ENCODE data around the gene CACNA1G. TPM values are rescaled to one million over a fixed set of nuclear protein-coding genes. Genes with fewer than 3 reads are reported as not detected.
A peak's percentile ranks its signal among the peaks of the same experiment; 100 is the strongest.

CACNA1G gene
- total RNA-seq, 2 experiments from 2014 or later: not detected

- H3K36me3 Mint-ChIP-seq: no peaks in the 10 kb centered on the region
- peaks cover 17% of the 10 kb centered on the region for H3K4me1 Mint-ChIP-seq
- H3K27ac Mint-ChIP-seq: no peak overlapping the region
- no peak overlapping the region for H3K4me3 Mint-ChIP-seq
- no peak for DNase-seq
- CTCF ChIA-PET: interaction anchor here (1.0 to 3.2 kb wide), 3 partner anchors 12 to 81 kb away, joined by 3 to 15 read pairs (median 3); no protein-coding TSS in a partner anchor
- no peaks in the 10 kb centered on the region for H3K9me3 Mint-ChIP-seq (ENCODE audit: low read depth)
- H3K27me3 Mint-ChIP-seq: peaks cover 9% of the 10 kb centered on the region
- ATAC-seq: no peak
These were observed 15.2 kb upstream of the CACNA1G start for GRCh38 chr17:50545311-50545710.

- Mint-ChIP-seq H3K36me3 (no peaks in the 10 kb centered on the region), H3K9me3 (ENCODE audit: low read depth) (no peaks in the 10 kb centered on the region), H3K4me3 (peak overlapping the region; percentile 75), H3K27me3 (peaks cover 9% of the 10 kb centered on the region), H3K27ac (no peak overlapping the region), H3K4me1 (peaks cover 16% of the 10 kb centered on the region)
- ATAC-seq: no peak
- CTCF ChIA-PET: interaction anchor here (0.5 to 3.2 kb wide), 16 partner anchors 11 to 233 kb away, joined by 3 to 15 read pairs (median 4); partner anchors contain the start of genes CACNA1G, LRRC59 and RSAD1
- DNase-seq: no peak
These were observed 13.8 kb upstream of the CACNA1G start for GRCh38 chr17:50546701-50547034.

- Mint-ChIP-seq H3K27ac (peak within 1 kb of the TSS; percentile 76), H3K9me3 (ENCODE audit: low read depth) (no peaks in the 10 kb centered on the region), H3K4me3 (peak within 1 kb of the TSS; percentile 75), H3K27me3 (peaks cover 9% of the 10 kb centered on the region), H3K4me1 (peaks cover 15% of the 10 kb centered on the region), H3K36me3 (no peaks in the 10 kb centered on the region)
- CTCF ChIA-PET: interaction anchor here (0.6 to 3.2 kb wide), 15 partner anchors 12 to 232 kb away, joined by 3 to 15 read pairs (median 4); partner anchors contain the start of genes CACNA1G, LRRC59 and RSAD1
- ATAC-seq: peak; percentile 94
- peak; percentile 94 for DNase-seq
These were observed 13.3 kb upstream of the CACNA1G start, which contains the start of gene SPATA20 for GRCh38 chr17:50547035-50547735. SPATA20 (plus strand) TSS chr17:50547174; CDS start chr17:50547209, 35 bp downstream.

DNA sequence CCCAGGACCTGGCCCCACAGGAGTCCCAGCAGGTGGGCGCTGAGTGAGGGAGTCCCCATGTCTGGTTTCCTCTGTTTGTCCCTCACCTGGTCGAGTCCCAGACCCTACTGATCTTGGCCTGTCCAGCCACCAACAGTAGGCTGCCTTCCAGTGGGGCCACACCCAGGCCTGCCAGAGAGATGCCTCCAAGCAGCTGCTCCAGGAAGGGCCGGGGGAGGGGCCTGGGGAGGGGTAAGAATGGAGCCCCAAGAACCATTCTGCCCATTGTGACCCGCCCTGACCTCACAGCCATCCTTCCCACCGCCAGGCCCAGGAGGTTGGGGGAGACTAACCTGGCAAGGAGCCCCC lies 12.8 kb upstream of the CACNA1G start:
- no peak for ATAC-seq
- no peak for DNase-seq
- Mint-ChIP-seq H3K9me3 (ENCODE audit: low read depth) (no peaks in the 10 kb centered on the region), H3K27ac (peak overlapping the region; percentile 76), H3K27me3 (peaks cover 9% of the 10 kb centered on the region), H3K4me1 (peaks cover 9% of the 10 kb centered on the region), H3K36me3 (no peaks in the 10 kb centered on the region), H3K4me3 (peak overlapping the region; percentile 75)
- CTCF ChIA-PET: interaction anchor here (1.0 to 3.2 kb wide), 7 partner anchors 13 to 304 kb away, joined by 3 to 15 read pairs (median 8); partner anchors contain the start of gene CACNA1G

- Mint-ChIP-seq H3K27me3 (peaks cover 9% of the 10 kb centered on the region), H3K27ac (no peak overlapping the region), H3K4me1 (peaks cover 8% of the 10 kb centered on the region), H3K4me3 (no peak overlapping the region), H3K9me3 (ENCODE audit: low read depth) (no peaks in the 10 kb centered on the region), H3K36me3 (no peaks in the 10 kb centered on the region)
- DNase-seq: no peak
- CTCF ChIA-PET: interaction anchor here (1.1 to 3.3 kb wide), 3 partner anchors 13 to 303 kb away, joined by 3 to 20 read pairs (median 4); no protein-coding TSS in a partner anchor
- ATAC-seq: no peak
These were observed 11.7 kb upstream of the CACNA1G start for GRCh38 chr17:50548831-50549230.

GRCh38 chr17:50549256-50549941 lies 11.1 kb upstream of the CACNA1G start:
- ATAC-seq (no peak), DNase-seq (no peak)
- Mint-ChIP-seq H3K36me3 (no peaks in the 10 kb centered on the region), H3K4me3 (no peak overlapping the region), H3K9me3 (ENCODE audit: low read depth) (no peaks in the 10 kb centered on the region), H3K27ac (no peak overlapping the region), H3K27me3 (peaks cover 9% of the 10 kb centered on the region), H3K4me1 (peaks cover 8% of the 10 kb centered on the region)
- CTCF ChIA-PET: interaction anchor here (1.1 to 3.3 kb wide), 3 partner anchors 13 to 303 kb away, joined by 3 to 20 read pairs (median 4); no protein-coding TSS in a partner anchor

DNA sequence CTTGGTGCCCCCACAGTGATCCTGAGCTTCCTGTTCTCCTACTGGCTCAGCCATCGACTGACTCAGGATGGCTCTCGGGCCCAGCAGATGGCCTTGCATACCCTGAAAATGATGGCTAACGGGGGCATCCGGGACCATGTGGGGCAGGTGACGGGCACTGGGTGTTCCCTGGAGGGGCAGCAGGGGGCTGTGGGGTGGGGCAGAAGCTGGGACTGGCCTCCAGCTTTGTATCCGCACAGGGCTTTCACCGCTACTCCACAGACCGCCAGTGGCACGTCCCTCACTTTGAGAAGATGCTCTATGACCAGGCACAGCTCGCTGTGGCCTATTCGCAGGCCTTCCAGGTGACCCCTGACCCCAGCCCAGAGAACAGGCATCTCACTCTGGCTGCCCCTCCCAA lies 10.5 kb upstream of the CACNA1G start:
- H3K9me3 Mint-ChIP-seq (ENCODE audit: low read depth): no peaks in the 10 kb centered on the region
- peaks cover 8% of the 10 kb centered on the region for H3K4me1 Mint-ChIP-seq
- H3K27me3 Mint-ChIP-seq: peaks cover 9% of the 10 kb centered on the region
- no peak for ATAC-seq
- no peaks in the 10 kb centered on the region for H3K36me3 Mint-ChIP-seq
- no peak overlapping the region for H3K4me3 Mint-ChIP-seq
- CTCF ChIA-PET: interaction anchor here (1.1 to 3.3 kb wide), 2 partner anchors 12 to 77 kb away, joined by 4 to 20 read pairs; no protein-coding TSS in a partner anchor
- H3K27ac Mint-ChIP-seq: no peak overlapping the region
- DNase-seq: no peak

DNA sequence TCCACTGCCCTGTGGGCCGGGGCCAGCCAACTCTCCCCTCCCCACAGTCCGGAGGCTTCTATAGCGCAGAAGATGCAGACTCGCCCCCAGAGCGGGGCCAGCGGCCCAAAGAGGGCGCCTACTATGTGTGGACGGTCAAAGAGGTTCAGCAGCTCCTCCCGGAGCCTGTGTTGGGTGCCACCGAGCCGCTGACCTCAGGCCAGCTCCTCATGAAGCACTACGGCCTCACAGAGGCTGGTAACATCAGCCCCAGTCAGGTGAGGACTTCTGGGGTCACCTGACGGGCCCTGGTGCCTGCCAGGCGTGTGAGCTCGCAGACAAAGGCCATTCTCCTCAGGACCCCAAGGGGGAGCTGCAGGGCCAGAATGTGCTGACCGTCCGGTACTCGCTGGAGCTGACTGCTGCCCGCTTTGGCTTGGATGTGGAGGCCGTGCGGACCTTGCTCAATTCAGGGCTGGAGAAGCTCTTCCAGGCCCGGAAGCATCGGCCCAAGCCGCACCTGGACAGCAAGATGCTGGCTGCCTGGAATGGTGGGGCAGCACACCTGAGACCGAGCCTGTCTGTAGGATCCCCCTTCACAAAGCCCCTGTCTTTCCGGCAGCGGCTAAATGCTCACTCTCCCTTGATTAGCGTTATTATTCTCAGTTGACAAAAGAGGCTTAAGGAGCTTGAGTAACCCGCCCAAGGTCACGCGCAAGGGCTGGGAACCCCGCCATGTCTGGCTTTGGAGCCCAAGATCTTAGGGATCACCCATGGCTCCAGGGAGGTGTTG lies 9.7 kb upstream of the CACNA1G start:
- Mint-ChIP-seq H3K36me3 (no peaks in the 10 kb centered on the region), H3K9me3 (ENCODE audit: low read depth) (no peaks in the 10 kb centered on the region), H3K27me3 (peaks cover 4% of the 10 kb centered on the region), H3K4me3 (no peak overlapping the region), H3K27ac (no peak overlapping the region), H3K4me1 (peaks cover 8% of the 10 kb centered on the region)
- ATAC-seq (no peak), DNase-seq (no peak)
- CTCF ChIA-PET: interaction anchor here (1.4 to 3.3 kb wide), 2 partner anchors 25 to 76 kb away, joined by 3 to 20 read pairs; no protein-coding TSS in a partner anchor

- Mint-ChIP-seq H3K27me3 (peaks cover under 1% of the 10 kb centered on the region), H3K36me3 (no peaks in the 10 kb centered on the region), H3K27ac (no peak overlapping the region), H3K4me3 (no peak overlapping the region), H3K4me1 (peaks cover 8% of the 10 kb centered on the region), H3K9me3 (ENCODE audit: low read depth) (no peaks in the 10 kb centered on the region)
- CTCF ChIA-PET: interaction anchor here (1.4 to 3.3 kb wide), 2 partner anchors 24 to 75 kb away, joined by 3 to 20 read pairs; no protein-coding TSS in a partner anchor
- no peak for ATAC-seq
- no peak for DNase-seq
These were observed 9.1 kb upstream of the CACNA1G start for GRCh38 chr17:50551433-50551815.

DNA sequence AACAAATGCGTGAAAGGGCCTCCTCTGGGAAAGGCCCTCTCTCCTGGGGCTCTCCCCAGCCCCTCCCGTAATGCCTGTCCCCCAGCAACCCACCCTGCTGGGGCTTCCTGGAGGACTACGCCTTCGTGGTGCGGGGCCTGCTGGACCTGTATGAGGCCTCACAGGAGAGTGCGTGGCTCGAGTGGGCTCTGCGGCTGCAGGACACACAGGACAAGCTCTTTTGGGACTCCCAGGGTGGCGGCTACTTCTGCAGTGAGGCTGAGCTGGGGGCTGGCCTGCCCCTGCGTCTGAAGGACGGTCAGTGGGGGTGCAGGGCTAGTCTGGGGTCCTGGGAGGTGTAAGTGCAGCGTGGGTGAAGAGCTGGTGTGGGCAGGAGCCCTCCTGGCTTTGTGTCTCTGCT lies 8.6 kb upstream of the CACNA1G start:
- peaks cover 5% of the 10 kb centered on the region for H3K4me1 Mint-ChIP-seq
- H3K36me3 Mint-ChIP-seq: no peaks in the 10 kb centered on the region
- CTCF ChIA-PET: no interaction called here
- no peak overlapping the region for H3K4me3 Mint-ChIP-seq
- ATAC-seq: no peak
- no peak overlapping the region for H3K27ac Mint-ChIP-seq
- DNase-seq: no peak
- no peaks in the 10 kb centered on the region for H3K9me3 Mint-ChIP-seq (ENCODE audit: low read depth)
- no peaks in the 10 kb centered on the region for H3K27me3 Mint-ChIP-seq

- CTCF ChIA-PET: no interaction called here
- no peak overlapping the region for H3K4me3 Mint-ChIP-seq
- peaks cover 4% of the 10 kb centered on the region for H3K4me1 Mint-ChIP-seq
- ATAC-seq (no peak), DNase-seq (no peak)
- H3K27ac Mint-ChIP-seq: no peak overlapping the region
- peaks cover 21% of the 10 kb centered on the region for H3K27me3 Mint-ChIP-seq
- H3K36me3 Mint-ChIP-seq: no peaks in the 10 kb centered on the region
- no peaks in the 10 kb centered on the region for H3K9me3 Mint-ChIP-seq (ENCODE audit: low read depth)
These were observed 6.3 kb upstream of the CACNA1G start for GRCh38 chr17:50554201-50554600.

DNA sequence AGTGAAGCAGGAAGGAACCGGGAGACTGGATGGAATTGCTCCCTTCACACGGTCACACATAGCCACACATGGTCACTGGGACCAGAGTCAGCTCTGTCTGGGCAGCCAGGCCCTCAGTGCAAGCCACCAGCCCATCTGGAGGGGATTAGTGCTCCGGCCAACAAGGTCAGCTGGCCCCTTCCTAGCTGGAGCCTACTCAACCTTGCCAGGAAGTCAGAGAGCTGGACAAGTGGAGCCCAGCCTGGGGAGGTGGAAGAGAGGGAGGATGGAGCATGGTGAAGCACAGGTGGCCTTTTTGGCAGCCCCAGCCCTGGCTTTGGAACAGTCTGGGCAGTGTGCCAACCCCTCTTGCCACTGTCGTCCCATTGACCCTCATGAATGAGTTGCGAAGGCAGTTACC lies 3.7 kb upstream of the CACNA1G start:
- DNase-seq (no peak), ATAC-seq (no peak)
- Mint-ChIP-seq H3K27ac (no peak overlapping the region), H3K4me1 (peaks cover 13% of the 10 kb centered on the region), H3K36me3 (no peaks in the 10 kb centered on the region), H3K27me3 (peaks cover 31% of the 10 kb centered on the region), H3K9me3 (ENCODE audit: low read depth) (no peaks in the 10 kb centered on the region), H3K4me3 (no peak overlapping the region)
- CTCF ChIA-PET: interaction anchor here (1.3 kb wide), 1 partner anchor 71 kb away, joined by 4 read pairs; no protein-coding TSS in a partner anchor

- no peak for ATAC-seq
- peaks cover 18% of the 10 kb centered on the region for H3K4me1 Mint-ChIP-seq
These were observed 2.9 kb upstream of the CACNA1G start for GRCh38 chr17:50557630-50558029.

More at GRCh38 chr17:50557630-50558029, 2.9 kb upstream of the CACNA1G start:
- Mint-ChIP-seq H3K36me3 (no peaks in the 10 kb centered on the region), H3K27ac (no peak overlapping the region), H3K4me3 (no peak overlapping the region), H3K27me3 (peaks cover 38% of the 10 kb centered on the region), H3K9me3 (ENCODE audit: low read depth) (no peaks in the 10 kb centered on the region)
- DNase-seq: no peak
- CTCF ChIA-PET: no interaction called here
